H9 (cell line): Measurements from ENCODE around the gene FOXN1. TPM values are rescaled to one million over a fixed set of nuclear protein-coding genes. Genes with fewer than 3 reads are reported as not detected.

Experiments
- DNase-seq: peaks from one replicate; pipeline ENCODE4 v3.0.0-alpha.2; 2017
- H2AFZ ChIP-seq: one replicate; pipeline ENCODE4 v1.6.1; 2013; ENCODE audit warnings: mild to moderate bottlenecking, low read length, control low read depth, moderate library complexity
- H2AK5ac ChIP-seq: 2 replicates; pipeline ENCODE4 v1.6.1; 2013; ENCODE audit warnings: low read length, control low read depth, mixed read lengths; ENCODE audit not compliant: insufficient read length
- H2BK120ac ChIP-seq: one replicate; pipeline ENCODE4 v1.6.1; 2013; ENCODE audit warnings: low read depth, mild to moderate bottlenecking, low read length, control low read depth, inconsistent platforms; ENCODE audit not compliant: poor library complexity, severe bottlenecking
- H2BK12ac ChIP-seq: 2 replicates; pipeline ENCODE4 v1.6.1; 2013; ENCODE audit warnings: low read length, control low read depth, mixed read lengths, low read depth; ENCODE audit not compliant: insufficient read length
- H2BK15ac ChIP-seq: 2 replicates; pipeline ENCODE4 v1.6.1; 2013; ENCODE audit warnings: low read depth, low read length, control low read depth
- H2BK20ac ChIP-seq: one replicate; pipeline ENCODE4 v1.6.1; 2013; ENCODE audit warnings: low read depth, mild to moderate bottlenecking, low read length, control low read depth, inconsistent platforms; ENCODE audit not compliant: poor library complexity, severe bottlenecking
- H2BK5ac ChIP-seq: 2 replicates; pipeline ENCODE4 v1.6.1; 2013; ENCODE audit warnings: low read length, control low read depth, mixed read lengths; ENCODE audit not compliant: insufficient read length
- H3K14ac ChIP-seq: 2 replicates; pipeline ENCODE4 v1.6.1; 2013; ENCODE audit warnings: low read length, control low read depth; ENCODE audit not compliant: insufficient read depth
- H3K18ac ChIP-seq: 2 replicates; pipeline ENCODE4 v1.6.1; 2013; ENCODE audit warnings: low read depth, mild to moderate bottlenecking, mixed read lengths, low read length, control low read depth; ENCODE audit not compliant: insufficient read length
- H3K23ac ChIP-seq: 2 replicates; pipeline ENCODE4 v1.6.1; 2013; ENCODE audit warnings: low read length, control low read depth, mixed read lengths, low read depth; ENCODE audit not compliant: insufficient read length
- H3K23me2 ChIP-seq: 2 replicates; pipeline ENCODE4 v1.6.1; 2013; ENCODE audit warnings: low read depth, mild to moderate bottlenecking, mixed read lengths, low read length, control low read depth; ENCODE audit not compliant: insufficient read length, poor library complexity, severe bottlenecking
- H3K27ac ChIP-seq: 2 replicates; pipeline ENCODE4 v1.5.1; 2013; ENCODE audit warnings: low read length, control low read depth, mixed read lengths, low read depth; ENCODE audit not compliant: insufficient read length
- H3K27me3 ChIP-seq: 2 replicates; pipeline ENCODE4 v1.6.1; 2013; ENCODE audit warnings: low read length, control low read depth, inconsistent platforms; ENCODE audit not compliant: insufficient read depth
- H3K4ac ChIP-seq: 2 replicates; pipeline ENCODE4 v1.6.1; 2013; ENCODE audit warnings: low read depth, mild to moderate bottlenecking, control low read depth, inconsistent platforms, low read length, moderate library complexity
- H3K4me1 ChIP-seq: 2 replicates; pipeline ENCODE4 v1.6.1; 2013; ENCODE audit warnings: low read length, control low read depth, inconsistent platforms; ENCODE audit not compliant: insufficient read depth
- H3K4me2 ChIP-seq: 2 replicates; pipeline ENCODE4 v1.6.1; 2013; ENCODE audit warnings: low read length, control low read depth, mixed read lengths; ENCODE audit not compliant: insufficient read length, insufficient read depth
- H3K56ac ChIP-seq: 2 replicates; pipeline ENCODE4 v1.6.1; 2013; ENCODE audit warnings: low read depth, mild to moderate bottlenecking, mixed read lengths, low read length, control low read depth; ENCODE audit not compliant: insufficient read length
- H3K79me1 ChIP-seq: 2 replicates; pipeline ENCODE4 v1.6.1; 2013; ENCODE audit warnings: low read depth, mild to moderate bottlenecking, moderate library complexity, low read length, control low read depth, inconsistent platforms; ENCODE audit not compliant: insufficient read depth, poor library complexity, severe bottlenecking
- H3K79me2 ChIP-seq: 2 replicates; pipeline ENCODE4 v1.6.1; 2013; ENCODE audit warnings: low read length, control low read depth, inconsistent platforms; ENCODE audit not compliant: insufficient read depth
- H3K9ac ChIP-seq: 2 replicates; pipeline ENCODE4 v1.6.1; 2013; ENCODE audit warnings: low read length, control low read depth, mixed read lengths; ENCODE audit not compliant: insufficient read length; ENCODE audit errors: extremely low read depth
- H3K9me3 ChIP-seq: one replicate; pipeline ENCODE4 v1.6.1; 2013; ENCODE audit warnings: low read depth, low read length, inconsistent platforms; ENCODE audit not compliant: control insufficient read depth
- H3T11ph ChIP-seq: one replicate; pipeline ENCODE4 v1.6.1; 2013; ENCODE audit warnings: mild to moderate bottlenecking, low read length, control low read depth, inconsistent platforms
- H4K20me1 ChIP-seq: one replicate; pipeline ENCODE4 v1.6.1; 2013; ENCODE audit not compliant: control insufficient read depth, insufficient read length, insufficient read depth
- H4K5ac ChIP-seq: 2 replicates; pipeline ENCODE4 v1.6.1; 2013; ENCODE audit warnings: low read depth, mild to moderate bottlenecking, mixed read lengths, low read length, control low read depth; ENCODE audit not compliant: insufficient read length
- H4K8ac ChIP-seq: replicated peaks from 2 replicates; pipeline ENCODE4 v1.6.1; 2013; ENCODE audit warnings: low read length, control low read depth, mixed read lengths, low read depth; ENCODE audit not compliant: insufficient read length
- H4K91ac ChIP-seq: 2 replicates; pipeline ENCODE4 v1.6.1; 2013; ENCODE audit warnings: low read depth, mild to moderate bottlenecking, moderate library complexity, mixed read lengths, low read length, control low read depth; ENCODE audit not compliant: insufficient read length
- H3K27ac Mint-ChIP-seq, 3 experiments: 2 replicates in 2 of 3; 3 replicates in 1 of 3; pipeline ENCODE4 v1.8.0; 2020 to 2021; ENCODE audit warnings: mixed read lengths in 3 of 3, mild to moderate bottlenecking in 1 of 3, moderate library complexity in 1 of 3
- H3K27me3 Mint-ChIP-seq: 2 replicates; pipeline ENCODE4 v1.8.0; 2021; ENCODE audit warnings: low read depth, mild to moderate bottlenecking, moderate library complexity, mixed read lengths
- H3K36me3 Mint-ChIP-seq, 3 experiments: 2 replicates in 2 of 3; 3 replicates in 1 of 3; pipeline ENCODE4 v1.8.0; 2020 to 2021; ENCODE audit warnings: low read depth in 3 of 3, mixed read lengths in 3 of 3; ENCODE audit not compliant: insufficient read depth in 1 of 3
- H3K4me1 Mint-ChIP-seq, 2 experiments: 2 replicates each; pipeline ENCODE4 v1.8.0; 2020; ENCODE audit warnings: mixed read lengths in 2 of 2
- H3K4me3 Mint-ChIP-seq, 2 experiments: 2 replicates in 1 of 2; 3 replicates in 1 of 2; pipeline ENCODE4 v1.8.0; 2020 to 2021; ENCODE audit warnings: mild to moderate bottlenecking in 2 of 2, mixed read lengths in 2 of 2, moderate library complexity in 1 of 2
- H3K9me3 Mint-ChIP-seq, 2 experiments: 2 replicates in 1 of 2; 3 replicates in 1 of 2; pipeline ENCODE4 v1.8.0; 2020; ENCODE audit warnings: mild to moderate bottlenecking in 2 of 2, mixed read lengths in 2 of 2, moderate library complexity in 1 of 2
- CTCF ChIP-seq: fragments of 200-600 bp; sonication (generic); conservative IDR thresholded peaks from 3 replicates; pipeline ENCODE4 v1.8.0; 2021; ENCODE audit warnings: antibody characterized with exemption, mild to moderate bottlenecking
- WGBS: extraction: QIAGEN DNeasy Blood & Tissue Kit; methylation state at CpG from one replicate; pipeline ENCODE4 v1.1.7; 2013; ENCODE audit warnings: missing lambda C conversion rate, low lambda C conversion rate, mixed read lengths; ENCODE audit not compliant: insufficient read length; ENCODE audit errors: extremely low coverage; 5-methylcytosine and 5-hydroxymethylcytosine counted together
- total RNA-seq: library from RNA; stranded (reverse); gene quantifications from 2 replicates; pipeline ENCODE4 v1.2.1, GENCODE V29; 2021

Gene FOXN1
- total RNA-seq, 1 experiment from 2014 or later = not detected

GRCh38 chr17:28554565-28554964, 48.4 kb downstream of the FOXN1 start:
- H2BK15ac ChIP-seq = no peak overlapping the region
- H3K4me3 Mint-ChIP-seq = no peak overlapping the region
- no peaks in the 10 kb centered on the region for H3K9me3 ChIP-seq
- no peak overlapping the region for H3K4ac ChIP-seq
- H3K27me3 ChIP-seq = no peaks in the 10 kb centered on the region
- no peak overlapping the region for H2AK5ac ChIP-seq
- H4K20me1 ChIP-seq = no peaks in the 10 kb centered on the region
- H3K27ac ChIP-seq = no peak overlapping the region
- H3K27me3 Mint-ChIP-seq = peaks cover 4% of the 10 kb centered on the region
- H3K23ac ChIP-seq = no peak overlapping the region
- no peaks in the 10 kb centered on the region for H3K79me1 ChIP-seq
- no peaks in the 10 kb centered on the region; the same call in 1 of the 2 replicates for H3K79me2 ChIP-seq
- no peak overlapping the region for H2BK12ac ChIP-seq
- H4K91ac ChIP-seq = no peak overlapping the region
- H3K4me1 ChIP-seq = no peaks in the 10 kb centered on the region
- H2BK5ac ChIP-seq = no peak overlapping the region
- H2BK120ac ChIP-seq = no peak overlapping the region
- no CpG with 5 or more reads among the region's 6 CpGs for WGBS
- H2AFZ ChIP-seq = no peak overlapping the region
- peaks cover 5% of the 10 kb centered on the region for H3K23me2 ChIP-seq
- no peak overlapping the region for H3T11ph ChIP-seq
- H3K9me3 Mint-ChIP-seq = no peaks in the 10 kb centered on the region
- no peak overlapping the region for H3K18ac ChIP-seq
- H3K14ac ChIP-seq = no peak overlapping the region
- no peak overlapping the region for H3K4me2 ChIP-seq
- H4K5ac ChIP-seq = no peak overlapping the region
- no peak overlapping the region for H4K8ac ChIP-seq
- no peak overlapping the region for H2BK20ac ChIP-seq
- peaks cover 15 to 27% of the 10 kb centered on the region in 2 experiments for H3K4me1 Mint-ChIP-seq
- no peak overlapping the region for H3K9ac ChIP-seq
- no peak for TF ChIP-seq CTCF
- H3K56ac ChIP-seq = no peak overlapping the region
- no peak for DNase-seq
- H3K27ac Mint-ChIP-seq = no peak overlapping the region; a peak in 1 of 7 replicates
- peaks cover 21 to 59% (median 31%) of the 10 kb centered on the region in 3 experiments; a peak in 6 of 7 replicates for H3K36me3 Mint-ChIP-seq
